Endodermal cell (in vitro differentiated cells): Measurements from ENCODE around the gene FBXL17. TPM values are rescaled to one million over a fixed set of nuclear protein-coding genes. Genes with fewer than 3 reads are reported as not detected.

Source experiments
- DNase-seq: peaks from one replicate; pipeline ENCODE4 v3.0.0-alpha.2; 2017
- H3K27ac ChIP-seq: 2 replicates; pipeline ENCODE4 v1.5.1; 2013; ENCODE audit warnings: mild to moderate bottlenecking, low read depth, low read length, moderate library complexity
- H3K27me3 ChIP-seq: 2 replicates; pipeline ENCODE4 v1.6.1; 2013; ENCODE audit warnings: mild to moderate bottlenecking, low read length, moderate library complexity; ENCODE audit not compliant: insufficient read depth, control insufficient read depth, poor library complexity, severe bottlenecking
- H3K36me3 ChIP-seq: 2 replicates; pipeline ENCODE4 v1.7.0; 2013; ENCODE audit warnings: mild to moderate bottlenecking, low read length, moderate library complexity; ENCODE audit not compliant: control insufficient read depth, insufficient read depth
- H3K4me1 ChIP-seq: one replicate; pipeline ENCODE4 v1.7.0; 2013; ENCODE audit warnings: low read length; ENCODE audit not compliant: control insufficient read depth, insufficient read depth
- H3K4me3 ChIP-seq: 2 replicates; pipeline ENCODE4 v1.5.1; 2013; ENCODE audit warnings: mild to moderate bottlenecking, low read length, moderate library complexity
- H3K9ac ChIP-seq: 2 replicates; pipeline ENCODE4 v1.6.1; 2013; ENCODE audit warnings: mild to moderate bottlenecking, low read length, moderate library complexity; ENCODE audit not compliant: poor library complexity, severe bottlenecking; ENCODE audit errors: extremely low read depth
- H3K9me3 ChIP-seq: 2 replicates; pipeline ENCODE4 v1.6.1; 2013; ENCODE audit warnings: mild to moderate bottlenecking, low read length, moderate library complexity; ENCODE audit not compliant: control insufficient read depth
- H3K27ac Mint-ChIP-seq: 2 replicates; pipeline ENCODE4 v1.8.0; 2020; ENCODE audit warnings: mixed read lengths
- H3K27me3 Mint-ChIP-seq: 2 replicates; pipeline ENCODE4 v1.8.0; 2021; ENCODE audit warnings: mild to moderate bottlenecking, mixed read lengths; ENCODE audit not compliant: insufficient read depth
- H3K36me3 Mint-ChIP-seq: 2 replicates; pipeline ENCODE4 v1.8.0; 2020; ENCODE audit warnings: low read depth, mixed read lengths
- H3K4me1 Mint-ChIP-seq: 2 replicates; pipeline ENCODE4 v1.8.0; 2020; ENCODE audit warnings: mixed read lengths
- H3K4me3 Mint-ChIP-seq: 2 replicates; pipeline ENCODE4 v1.8.0; 2020; ENCODE audit warnings: mild to moderate bottlenecking, moderate library complexity, mixed read lengths
- H3K9me3 Mint-ChIP-seq: 2 replicates; pipeline ENCODE4 v1.8.0; 2020; ENCODE audit warnings: mild to moderate bottlenecking, mixed read lengths
- CTCF ChIP-seq: fragments of 200-600 bp; sonication (generic); conservative IDR thresholded peaks from 2 replicates; pipeline ENCODE4 v1.5.0; 2021; ENCODE audit warnings: antibody characterized with exemption, mild to moderate bottlenecking
- WGBS, 2 experiments: methylation state at CpG; one replicate each; pipeline versions ENCODE4 v1.1.5 to v1.1.7; 2013; ENCODE audit warnings: missing lambda C conversion rate in 2 of 2, mixed read lengths in 1 of 2; ENCODE audit not compliant: insufficient coverage in 1 of 2, insufficient read length in 1 of 2; 5-methylcytosine and 5-hydroxymethylcytosine counted together
- total RNA-seq, 2 donors: library from RNA; stranded (reverse); fragmentation: NEBNext Ultra II Directional in 1 of 2; extraction: Animal tissue kit (Norgen Biotek cat#: 25700) in 1 of 2; gene quantifications; 2 replicates in 1 of 2; 3 replicates in 1 of 2; pipeline ENCODE4 v1.2.1, GENCODE V29; 2021

Gene FBXL17
- total RNA-seq, 2 donors from 2014 or later, result 7.4 to 8.6 TPM

GRCh38 chr5:108312258-108312657 lies 69.6 kb downstream of the FBXL17 start:
- Mint-ChIP-seq H3K36me3 (no peaks in the 10 kb centered on the region), H3K27me3 (no peaks in the 10 kb centered on the region)

GRCh38 chr5:108311682-108312081 lies 70.2 kb downstream of the FBXL17 start:
- H3K27me3 Mint-ChIP-seq, result no peaks in the 10 kb centered on the region
- no peak overlapping the region for H3K27ac Mint-ChIP-seq
- H3K27me3 ChIP-seq, result no peaks in the 10 kb centered on the region
- no peak overlapping the region for H3K4me3 ChIP-seq
- H3K9ac ChIP-seq, result no peak overlapping the region
- H3K36me3 ChIP-seq, result no peaks in the 10 kb centered on the region
- no peak for DNase-seq
- H3K27ac ChIP-seq, result no peak overlapping the region
- H3K4me1 Mint-ChIP-seq, result no peaks in the 10 kb centered on the region
- no peaks in the 10 kb centered on the region for H3K9me3 ChIP-seq
- WGBS, 2 experiments, result 92 to 93% methylated on average over 2 to 3 of the region's 3 CpGs
- H3K36me3 Mint-ChIP-seq, result no peaks in the 10 kb centered on the region
- H3K9me3 Mint-ChIP-seq, result no peaks in the 10 kb centered on the region
- no peak for TF ChIP-seq CTCF
- no peak overlapping the region for H3K4me3 Mint-ChIP-seq
- no peaks in the 10 kb centered on the region for H3K4me1 ChIP-seq

More at GRCh38 chr5:108312258-108312657, 69.6 kb downstream of the FBXL17 start:
- Mint-ChIP-seq H3K27ac (no peak overlapping the region), H3K9me3 (no peaks in the 10 kb centered on the region), H3K4me3 (no peak overlapping the region), H3K4me1 (no peaks in the 10 kb centered on the region)
- WGBS, 2 experiments, result 95 to 100% methylated on average over 1 of the region's 1 CpG
- Histone ChIP-seq H3K36me3 (no peaks in the 10 kb centered on the region), H3K4me3 (no peak overlapping the region), H3K9me3 (no peaks in the 10 kb centered on the region), H3K9ac (no peak overlapping the region), H3K27ac (no peak overlapping the region), H3K27me3 (no peaks in the 10 kb centered on the region), H3K4me1 (no peaks in the 10 kb centered on the region)
- no peak for TF ChIP-seq CTCF
- no peak for DNase-seq

- Mint-ChIP-seq H3K9me3 (no peaks in the 10 kb centered on the region), H3K27me3 (no peaks in the 10 kb centered on the region), H3K4me1 (no peaks in the 10 kb centered on the region), H3K27ac (no peak overlapping the region), H3K4me3 (no peak overlapping the region), H3K36me3 (no peaks in the 10 kb centered on the region)
- WGBS, 2 experiments, result 83 to 100% methylated on average over 1 of the region's 2 CpGs
- no peaks in the 10 kb centered on the region for H3K36me3 ChIP-seq
- H3K9me3 ChIP-seq, result no peaks in the 10 kb centered on the region
- TF ChIP-seq CTCF, result no peak
- H3K27ac ChIP-seq, result no peak overlapping the region
- H3K9ac ChIP-seq, result no peak overlapping the region
- H3K27me3 ChIP-seq, result no peaks in the 10 kb centered on the region
- H3K4me1 ChIP-seq, result no peaks in the 10 kb centered on the region
- no peak for DNase-seq
- no peak overlapping the region for H3K4me3 ChIP-seq
These were observed 78.3 kb downstream of the FBXL17 start for GRCh38 chr5:108303611-108304010.
